Ovary (tissue), 9 donors: ENCODE results near the gene TTC28. TPM values are rescaled to one million over a fixed set of nuclear protein-coding genes. Genes with fewer than 3 reads are reported as not detected.

Experiments used
- DNase-seq, 5 donors: peaks; one replicate each; pipeline ENCODE4 v3.0.0-alpha.2; 2019 to 2020
- H3K27ac ChIP-seq, 2 donors: fragments of 200-600 bp; one replicate each; pipeline versions ENCODE4 v1.5.1 to v1.8.0; 2019 to 2022
- H3K27me3 ChIP-seq: fragments of 200-600 bp; one replicate; pipeline ENCODE4 v1.8.0; 2022
- H3K36me3 ChIP-seq: fragments of 200-600 bp; sonication (generic); one replicate; pipeline ENCODE4 v1.5.1; 2019
- H3K4me1 ChIP-seq: one replicate; pipeline ENCODE4 v1.8.1; 2013; ENCODE audit warnings: mild to moderate bottlenecking, moderate library complexity; ENCODE audit not compliant: insufficient read depth
- H3K4me3 ChIP-seq: fragments of 200-600 bp; sonication (generic); one replicate; pipeline ENCODE4 v1.5.1; 2017
- H3K9me3 ChIP-seq, 2 donors: fragments of 200-600 bp in 1 of 2; sonication (generic) in 1 of 2; one replicate each; pipeline versions ENCODE4 v1.5.1 to v1.8.1; 2013 to 2019; ENCODE audit warnings: mild to moderate bottlenecking in 1 of 2, moderate library complexity in 1 of 2
- CTCF ChIP-seq, 3 donors: fragments of 450-650 bp in 2 of 3; fragments of 200-600 bp in 1 of 3; IDR thresholded peaks; one replicate each; pipeline versions ENCODE4 v1.5.1 to v1.8.0; 2016 to 2022; ENCODE audit warnings: antibody characterized with exemption in 3 of 3, mild to moderate bottlenecking in 1 of 3
- EP300 ChIP-seq: sonication (generic); formaldehyde crosslinking; IDR thresholded peaks from one replicate; pipeline ENCODE4 v1.6.1; 2017; ENCODE audit warnings: antibody characterized with exemption
- POLR2A ChIP-seq: fragments of 450-650 bp; IDR thresholded peaks from one replicate; pipeline ENCODE4 v1.6.1; 2017; ENCODE audit warnings: antibody characterized with exemption, mild to moderate bottlenecking, moderate library complexity
- WGBS, 3 donors: extraction: QIAGEN DNeasy Blood & Tissue Kit in 1 of 3; methylation state at CpG; one replicate each; pipeline versions ENCODE4 v1.1.5 to v1.1.7; 2013 to 2017; 5-methylcytosine and 5-hydroxymethylcytosine counted together
- intact Hi-C, 4 donors: fragments of 100-400 bp; cut with DNase I; formaldehyde crosslinking; loops; one replicate each; pipeline versions ENCODE4 v1.11.0 to v1.15.1; 2022 to 2023
- polyA plus RNA-seq, 2 donors: library from polyadenylated mRNA; stranded (reverse); fragments of 200-250 nt in 1 of 2; fragments of 350-450 nt in 1 of 2; fragmentation: Illumina TruSeq in 1 of 2; extraction: RNeasy Lipid Tissue Mini Kit (QIAGEN cat#74804) in 1 of 2; gene quantifications; one replicate each; pipeline ENCODE4 v1.2.3, GENCODE V29; 2013 to 2014
- total RNA-seq, 7 donors: library from RNA; depleted of rRNA in 2 of 7; stranded (reverse); fragments of >200 nt in 2 of 7; fragmentation: NEBNext Ultra II Directional in 3 of 7; extraction: Animal tissue kit (Norgen Biotek cat#: 25700) in 3 of 7; gene quantifications; one replicate each; pipeline versions ENCODE4 v1.1.0 to v1.2.4, GENCODE V29; 2016 to 2023
- donor health status: DM: no; HTN: no; CAD: no; lungs with moderate emphysema.
- donor health status: DM: no; HTN: no; CAD: no.
- donor health status: Bipolar disorder and iron deficiency.
- donor health status: DM: yes; HTN: yes; CAD: no.
- donor health status: DM: no; HTN: no; CAD: no.
- donor health status: DM: yes; HTN: yes; CAD: no.

The TTC28 gene
- total and polyA plus RNA-seq, 9 donors: 16.7 to 127 (median 72.9) TPM

GRCh38 chr22:28585324-28585723 lies 94.3 kb downstream of the TTC28 start:
- H3K4me3 ChIP-seq: no peak overlapping the region
- H3K9me3 ChIP-seq: no peaks in the 10 kb centered on the region
- no peaks in the 10 kb centered on the region for H3K27me3 ChIP-seq
- H3K4me1 ChIP-seq: no peaks in the 10 kb centered on the region
- intact Hi-C loops: loop anchor here in 1 of 4 donors (10.0 kb wide), 1 partner anchor 561 kb away; no protein-coding TSS in a partner anchor
- H3K27ac ChIP-seq: no peak overlapping the region
- no peaks in the 10 kb centered on the region for H3K36me3 ChIP-seq
- WGBS, 3 donors: 91 to 97% (median 94%) methylated on average over 11 of the region's 11 CpGs
- TF ChIP-seq EP300 (no peak), CTCF (IDR thresholded peaks at IDR 0.05) (no peak), POLR2A (no peak)
- no peak for DNase-seq

GRCh38 chr22:28582806-28583205 lies 96.8 kb downstream of the TTC28 start:
- intact Hi-C loops: loop anchor here in 1 of 4 donors (10.0 kb wide), 1 partner anchor 558 kb away; no protein-coding TSS in a partner anchor
- DNase-seq: no peak
- H3K9me3 ChIP-seq: no peaks in the 10 kb centered on the region
- WGBS, 3 donors: 73 to 76% (median 73%) methylated on average over 3 of the region's 3 CpGs
- H3K27me3 ChIP-seq: no peaks in the 10 kb centered on the region
- no peak overlapping the region for H3K27ac ChIP-seq
- no peaks in the 10 kb centered on the region for H3K4me1 ChIP-seq
- TF ChIP-seq EP300 (no peak), CTCF (IDR thresholded peaks at IDR 0.05) (no peak), POLR2A (no peak)
- no peak overlapping the region for H3K4me3 ChIP-seq
- no peaks in the 10 kb centered on the region for H3K36me3 ChIP-seq

- DNase-seq: no peak
- no peaks in the 10 kb centered on the region for H3K36me3 ChIP-seq
- intact Hi-C loops: loop anchor here in 1 of 4 donors (10.0 kb wide), 1 partner anchor 556 kb away; no protein-coding TSS in a partner anchor
- 91 to 96% (median 94%) methylated on average over 8 of the region's 8 CpGs for WGBS, 3 donors
- no peaks in the 10 kb centered on the region for H3K4me1 ChIP-seq
- no peak for TF ChIP-seq POLR2A
- TF ChIP-seq EP300: no peak
- TF ChIP-seq CTCF (IDR thresholded peaks at IDR 0.05): no peak
- H3K9me3 ChIP-seq: no peaks in the 10 kb centered on the region
- no peak overlapping the region for H3K27ac ChIP-seq
- no peaks in the 10 kb centered on the region for H3K27me3 ChIP-seq
- H3K4me3 ChIP-seq: no peak overlapping the region
Observed at GRCh38 chr22:28581016-28581415, 98.6 kb downstream of the TTC28 start.

- TF ChIP-seq CTCF (IDR thresholded peaks at IDR 0.05) (no peak), EP300 (no peak), POLR2A (no peak)
- Histone ChIP-seq H3K9me3 (no peaks in the 10 kb centered on the region), H3K27ac (no peak overlapping the region), H3K4me1 (no peaks in the 10 kb centered on the region), H3K4me3 (no peak overlapping the region), H3K27me3 (no peaks in the 10 kb centered on the region), H3K36me3 (no peaks in the 10 kb centered on the region)
- WGBS, 3 donors: 82 to 89% (median 84%) methylated on average over 3 of the region's 3 CpGs
- no peak for DNase-seq
- intact Hi-C loops: no loop called here
Observed at GRCh38 chr22:28576162-28576561, 103.5 kb downstream of the TTC28 start.
